Measurements from ENCODE around the gene SYNE3. TPM values are rescaled to one million over a fixed set of nuclear protein-coding genes. Genes with fewer than 3 reads are reported as not detected.

SYNE3 gene
- total RNA-seq, 1 experiment from 2014 or later = 21.2 TPM

DNA sequence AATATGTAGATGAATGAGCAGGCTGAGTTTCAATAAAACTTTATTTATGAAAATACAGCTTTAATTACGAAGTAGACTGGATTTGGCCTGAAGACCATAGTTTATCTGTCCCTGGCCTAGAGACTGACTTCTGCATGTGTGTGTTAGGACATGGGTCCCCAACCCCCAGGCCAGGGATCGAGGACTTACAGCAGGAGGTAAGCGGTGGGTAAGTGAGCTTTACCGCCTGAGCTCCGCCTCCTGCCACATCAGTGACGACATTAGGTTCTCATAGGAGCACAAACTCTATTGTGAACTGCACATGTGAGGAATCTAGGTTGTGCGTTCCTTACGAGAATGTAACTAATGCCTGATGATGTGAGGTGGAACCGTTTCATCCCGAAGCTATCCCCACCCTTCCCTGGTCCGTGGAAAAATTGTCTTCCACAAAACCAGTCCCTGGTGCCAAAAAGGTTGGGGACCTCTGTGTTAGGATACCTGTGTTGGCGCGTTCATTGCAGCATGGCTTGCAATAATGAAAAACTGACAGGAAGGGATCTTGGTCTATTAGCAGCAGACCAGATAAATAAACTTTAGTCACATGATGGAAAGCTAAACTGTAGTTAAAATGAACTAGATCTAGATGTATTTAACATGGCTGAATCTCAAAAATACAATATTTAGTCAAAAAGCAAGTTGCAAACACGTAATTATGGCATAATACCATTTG lies 22.5 kb upstream of the SYNE3 start:
- no peaks in the 10 kb centered on the region for H3K9me3 Mint-ChIP-seq (ENCODE audit: unreplicated experiment)
- intact Hi-C loops (cut with micrococcal nuclease; ENCODE audit: unreplicated experiment) = no loop called here

DNA sequence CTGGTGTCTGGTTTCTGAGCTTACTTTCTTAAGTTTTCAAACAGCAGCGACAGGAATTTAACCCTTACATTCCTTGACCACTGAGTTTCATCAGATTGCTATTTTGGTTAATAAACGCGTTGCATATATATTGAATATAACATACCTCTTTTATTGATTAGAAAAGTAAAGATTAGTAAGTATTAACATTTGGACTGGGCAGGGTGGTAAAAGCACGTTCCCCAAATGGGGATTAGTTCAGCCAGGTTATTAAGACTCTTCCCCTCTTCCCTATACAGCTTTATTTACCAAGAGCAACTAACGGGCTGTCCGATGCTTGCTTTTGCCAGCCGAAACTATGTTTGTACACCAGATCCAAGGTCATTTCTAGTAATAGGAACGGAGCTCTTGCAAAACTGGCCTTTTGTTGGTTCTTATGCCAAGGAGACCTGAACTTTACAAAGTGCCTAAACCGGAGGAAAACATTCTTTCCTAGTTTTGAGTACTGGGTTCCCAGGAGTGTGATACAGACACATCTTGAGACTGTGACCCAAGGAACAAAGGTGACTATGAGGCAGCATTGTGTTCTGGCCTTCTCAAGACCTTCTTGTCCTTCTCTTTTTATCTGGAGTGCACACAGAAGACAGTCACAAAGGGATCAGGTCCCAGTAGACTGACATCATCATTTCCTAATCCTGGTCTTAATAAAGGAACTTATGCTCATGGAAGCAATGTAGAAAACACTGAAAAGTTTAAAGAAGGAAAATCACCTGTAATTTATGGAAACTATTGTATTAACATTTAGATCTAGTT lies 21.0 kb upstream of the SYNE3 start:
- Mint-ChIP-seq H3K4me1 (ENCODE audit: low read depth, unreplicated experiment) (peaks cover 18% of the 10 kb centered on the region), H3K9me3 (ENCODE audit: unreplicated experiment) (no peaks in the 10 kb centered on the region), H3K27ac (ENCODE audit: unreplicated experiment) (no peak overlapping the region), H3K36me3 (ENCODE audit: insufficient read depth, unreplicated experiment) (peaks cover 28% of the 10 kb centered on the region), H3K4me3 (ENCODE audit: unreplicated experiment) (no peak overlapping the region), H3K27me3 (ENCODE audit: insufficient read depth, unreplicated experiment) (no peaks in the 10 kb centered on the region)
- H3K4me3 ChIP-seq (ENCODE audit: low read depth, low read length) = no peak overlapping the region
- no peaks in the 10 kb centered on the region for H3K36me3 ChIP-seq (ENCODE audit: control insufficient read depth, insufficient read depth, low read length)
- intact Hi-C loops (cut with micrococcal nuclease; ENCODE audit: unreplicated experiment) = no loop called here
- H3K27me3 ChIP-seq (replicated peaks; ENCODE audit: control insufficient read depth, insufficient read depth, low read length) = no peaks in the 10 kb centered on the region
- TSS peak; percentile 15 for BruUV-seq (replicated peaks)
- H3K9me3 ChIP-seq = no peaks in the 10 kb centered on the region
- POLR2A ChIA-PET = interaction anchor here (0.7 kb wide), 1 partner anchor 8 kb away, joined by 3 read pairs; no protein-coding TSS in a partner anchor
- CTCF ChIA-PET = interaction anchor here (0.8 kb wide), 1 partner anchor 95 kb away, joined by 4 read pairs; no protein-coding TSS in a partner anchor
- peaks cover 16% of the 10 kb centered on the region for H3K4me1 ChIP-seq
- TF ChIP-seq, protein P1, sequence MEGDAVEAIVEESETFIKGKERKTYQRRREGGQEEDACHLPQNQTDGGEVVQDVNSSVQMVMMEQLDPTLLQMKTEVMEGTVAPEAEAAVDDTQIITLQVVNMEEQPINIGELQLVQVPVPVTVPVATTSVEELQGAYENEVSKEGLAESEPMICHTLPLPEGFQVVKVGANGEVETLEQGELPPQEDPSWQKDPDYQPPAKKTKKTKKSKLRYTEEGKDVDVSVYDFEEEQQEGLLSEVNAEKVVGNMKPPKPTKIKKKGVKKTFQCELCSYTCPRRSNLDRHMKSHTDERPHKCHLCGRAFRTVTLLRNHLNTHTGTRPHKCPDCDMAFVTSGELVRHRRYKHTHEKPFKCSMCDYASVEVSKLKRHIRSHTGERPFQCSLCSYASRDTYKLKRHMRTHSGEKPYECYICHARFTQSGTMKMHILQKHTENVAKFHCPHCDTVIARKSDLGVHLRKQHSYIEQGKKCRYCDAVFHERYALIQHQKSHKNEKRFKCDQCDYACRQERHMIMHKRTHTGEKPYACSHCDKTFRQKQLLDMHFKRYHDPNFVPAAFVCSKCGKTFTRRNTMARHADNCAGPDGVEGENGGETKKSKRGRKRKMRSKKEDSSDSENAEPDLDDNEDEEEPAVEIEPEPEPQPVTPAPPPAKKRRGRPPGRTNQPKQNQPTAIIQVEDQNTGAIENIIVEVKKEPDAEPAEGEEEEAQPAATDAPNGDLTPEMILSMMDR (IDR thresholded peaks at IDR 0.05; ENCODE audit: insufficient read depth in 1 of 2, low read depth in 1 of 2, low read length in 1 of 2, severe bottlenecking in 1 of 2, unreplicated experiment in 1 of 2) = no peak
- DNase-seq = no peak

More for the DNA sequence above, 22.5 kb upstream of the SYNE3 start:
- peaks cover 9% of the 10 kb centered on the region; the same call in 1 of the 2 replicates for H3K4me1 ChIP-seq
- no TSS peak for BruUV-seq (replicated peaks)
- H3K4me3 Mint-ChIP-seq (ENCODE audit: unreplicated experiment) = no peak overlapping the region
- no peak overlapping the region for H3K4me3 ChIP-seq (ENCODE audit: low read depth, low read length)
- H3K36me3 ChIP-seq (ENCODE audit: control insufficient read depth, insufficient read depth, low read length) = no peaks in the 10 kb centered on the region
- peaks cover 14% of the 10 kb centered on the region for H3K4me1 Mint-ChIP-seq (ENCODE audit: low read depth, unreplicated experiment)
- H3K36me3 Mint-ChIP-seq (ENCODE audit: insufficient read depth, unreplicated experiment) = peaks cover 18% of the 10 kb centered on the region
- no peak for DNase-seq
- no peak overlapping the region for H3K27ac Mint-ChIP-seq (ENCODE audit: unreplicated experiment)
- POLR2A ChIA-PET = interaction anchor here (0.7 kb wide), 1 partner anchor 94 kb away, joined by 5 read pairs; no protein-coding TSS in a partner anchor
- H3K27me3 Mint-ChIP-seq (ENCODE audit: insufficient read depth, unreplicated experiment) = no peaks in the 10 kb centered on the region
- H3K9me3 ChIP-seq = no peaks in the 10 kb centered on the region
- TF ChIP-seq, protein P1 (IDR thresholded peaks at IDR 0.05; ENCODE audit: insufficient read depth in 1 of 2, low read depth in 1 of 2, low read length in 1 of 2, severe bottlenecking in 1 of 2, unreplicated experiment in 1 of 2) = no peak
- no peaks in the 10 kb centered on the region for H3K27me3 ChIP-seq (replicated peaks; ENCODE audit: control insufficient read depth, insufficient read depth, low read length)
- CTCF ChIA-PET = interaction anchor here (0.8 kb wide), 1 partner anchor 112 kb away, joined by 7 read pairs; no protein-coding TSS in a partner anchor

DNA sequence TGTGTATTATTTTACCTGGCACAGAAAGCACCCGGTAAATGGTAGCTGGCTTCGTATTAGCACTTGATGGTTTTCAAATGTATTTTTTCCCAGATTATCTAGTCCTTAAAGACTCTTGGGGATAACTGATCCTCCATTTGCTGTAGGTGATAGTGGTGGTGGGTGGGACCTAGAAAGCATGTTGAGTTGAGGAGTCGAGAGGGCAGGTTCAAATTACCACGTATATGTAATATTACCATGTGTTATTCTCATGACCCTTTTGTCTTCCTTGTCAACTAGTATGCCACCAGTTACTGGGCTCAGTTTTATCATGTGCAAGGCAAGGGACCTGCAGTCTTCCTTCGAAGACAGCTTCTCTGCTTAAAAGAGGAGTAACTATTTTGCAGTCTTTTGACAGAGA lies 20.2 kb upstream of the SYNE3 start:
- CTCF ChIA-PET = interaction anchor here (0.5 to 0.8 kb wide), 2 partner anchors 94 to 126 kb away, joined by 4 to 7 read pairs; no protein-coding TSS in a partner anchor
- POLR2A ChIA-PET = no interaction called here
- peaks cover 36% of the 10 kb centered on the region for H3K36me3 Mint-ChIP-seq (ENCODE audit: insufficient read depth, unreplicated experiment)
- H3K4me3 Mint-ChIP-seq (ENCODE audit: unreplicated experiment) = peak overlapping the region; percentile 87
- no peak for DNase-seq
- peaks cover 25% of the 10 kb centered on the region for H3K4me1 Mint-ChIP-seq (ENCODE audit: low read depth, unreplicated experiment)
- Histone ChIP-seq H3K9me3 (no peaks in the 10 kb centered on the region), H3K27me3 (replicated peaks; ENCODE audit: control insufficient read depth, insufficient read depth, low read length) (no peaks in the 10 kb centered on the region), H3K36me3 (ENCODE audit: control insufficient read depth, insufficient read depth, low read length) (no peaks in the 10 kb centered on the region), H3K4me1 (peaks cover 24% of the 10 kb centered on the region), H3K4me3 (ENCODE audit: low read depth, low read length) (peak overlapping the region; percentile 83)
- TF ChIP-seq, protein P1 (IDR thresholded peaks at IDR 0.05; ENCODE audit: insufficient read depth in 1 of 2, low read depth in 1 of 2, low read length in 1 of 2, severe bottlenecking in 1 of 2, unreplicated experiment in 1 of 2) = no peak
- no TSS peak for BruUV-seq (replicated peaks)
- H3K27ac Mint-ChIP-seq (ENCODE audit: unreplicated experiment) = no peak overlapping the region
- intact Hi-C loops (cut with micrococcal nuclease; ENCODE audit: unreplicated experiment) = no loop called here
- H3K27me3 Mint-ChIP-seq (ENCODE audit: insufficient read depth, unreplicated experiment) = no peaks in the 10 kb centered on the region
- no peaks in the 10 kb centered on the region for H3K9me3 Mint-ChIP-seq (ENCODE audit: unreplicated experiment)
